HL-60 (cell line): Measurements from ENCODE around the gene C22orf39.

Experiments used
- DNase-seq, 2 experiments: peaks; one replicate each; pipeline ENCODE4 v3.0.0-alpha.2; 2010 to 2020; ENCODE audit warnings: low read depth in 1 of 2, low spot score in 1 of 2
- H3K27ac ChIP-seq: fragments of 250-450 bp; sonication (Bioruptor Pico); replicated peaks from 2 replicates; pipeline ENCODE4 v1.5.1; 2020; ENCODE audit warnings: mild to moderate bottlenecking, moderate library complexity
- H3K27me3 ChIP-seq: fragments of 250-450 bp; sonication (Bioruptor Pico); 2 replicates; pipeline ENCODE4 v1.5.1; 2021; ENCODE audit warnings: mild to moderate bottlenecking, moderate library complexity; ENCODE audit not compliant: insufficient read depth, poor library complexity, severe bottlenecking
- H3K4me3 ChIP-seq: replicated peaks from 2 replicates; pipeline ENCODE4 v1.5.1; 2011; ENCODE audit warnings: mild to moderate bottlenecking, control low read depth, low read length; ENCODE audit not compliant: insufficient read depth
- GABPA ChIP-seq: IDR thresholded peaks from 2 replicates; pipeline ENCODE4 v1.6.1; 2012; ENCODE audit warnings: low read depth
- POLR2AphosphoS5 ChIP-seq: IDR thresholded peaks from 2 replicates; pipeline ENCODE4 v1.6.1; 2012; ENCODE audit warnings: low read depth
- REST ChIP-seq: IDR thresholded peaks from 2 replicates; pipeline ENCODE4 v1.6.1; 2012; ENCODE audit warnings: low read depth; ENCODE audit not compliant: insufficient replicate concordance
- SPI1 ChIP-seq: IDR thresholded peaks from 2 replicates; pipeline ENCODE4 v1.6.1; 2012; ENCODE audit warnings: low read depth, mild to moderate bottlenecking, borderline replicate concordance
- TF ChIP-seq, protein P1 (sequence below): IDR thresholded peaks from one replicate; pipeline ENCODE4 v1.5.1; 2011; ENCODE audit warnings: low read length, control low read depth, inconsistent platforms; ENCODE audit not compliant: insufficient read depth

Gene C22orf39

DNA sequence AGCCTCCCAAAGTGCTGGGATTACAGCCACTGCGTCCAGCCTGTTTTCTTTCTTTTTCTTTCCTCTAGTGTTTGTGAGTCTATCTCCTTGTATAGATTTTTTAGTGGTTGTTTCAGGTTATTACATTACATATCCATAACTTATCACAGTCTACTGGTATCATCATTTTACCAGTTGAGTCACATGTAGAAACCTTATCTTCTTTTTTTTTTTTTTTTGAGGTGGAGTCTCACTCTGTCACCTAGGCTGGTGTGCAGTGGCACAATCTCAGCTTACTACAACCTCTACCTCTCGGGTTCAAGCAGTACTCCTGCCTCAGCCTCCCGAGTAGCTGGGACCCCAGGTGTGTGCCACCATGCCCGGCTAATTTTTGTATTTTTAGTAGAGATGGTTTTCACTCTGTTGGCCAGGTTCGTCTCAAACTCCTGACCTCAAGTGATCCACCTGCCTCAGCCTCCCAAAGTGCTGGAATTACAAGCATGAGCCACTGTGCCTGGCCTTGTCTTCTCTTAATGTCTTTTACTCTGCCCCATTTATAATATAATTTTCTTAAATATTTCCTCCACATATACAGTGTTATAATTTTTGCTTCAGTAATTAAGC is 43.2 kb upstream of the C22orf39 start:
- DNase-seq: no peak
- TF ChIP-seq POLR2AphosphoS5 (no peak), GABPA (no peak), SPI1 (no peak), REST (no peak)
- TF ChIP-seq, protein P1, sequence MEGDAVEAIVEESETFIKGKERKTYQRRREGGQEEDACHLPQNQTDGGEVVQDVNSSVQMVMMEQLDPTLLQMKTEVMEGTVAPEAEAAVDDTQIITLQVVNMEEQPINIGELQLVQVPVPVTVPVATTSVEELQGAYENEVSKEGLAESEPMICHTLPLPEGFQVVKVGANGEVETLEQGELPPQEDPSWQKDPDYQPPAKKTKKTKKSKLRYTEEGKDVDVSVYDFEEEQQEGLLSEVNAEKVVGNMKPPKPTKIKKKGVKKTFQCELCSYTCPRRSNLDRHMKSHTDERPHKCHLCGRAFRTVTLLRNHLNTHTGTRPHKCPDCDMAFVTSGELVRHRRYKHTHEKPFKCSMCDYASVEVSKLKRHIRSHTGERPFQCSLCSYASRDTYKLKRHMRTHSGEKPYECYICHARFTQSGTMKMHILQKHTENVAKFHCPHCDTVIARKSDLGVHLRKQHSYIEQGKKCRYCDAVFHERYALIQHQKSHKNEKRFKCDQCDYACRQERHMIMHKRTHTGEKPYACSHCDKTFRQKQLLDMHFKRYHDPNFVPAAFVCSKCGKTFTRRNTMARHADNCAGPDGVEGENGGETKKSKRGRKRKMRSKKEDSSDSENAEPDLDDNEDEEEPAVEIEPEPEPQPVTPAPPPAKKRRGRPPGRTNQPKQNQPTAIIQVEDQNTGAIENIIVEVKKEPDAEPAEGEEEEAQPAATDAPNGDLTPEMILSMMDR: no peak

DNA sequence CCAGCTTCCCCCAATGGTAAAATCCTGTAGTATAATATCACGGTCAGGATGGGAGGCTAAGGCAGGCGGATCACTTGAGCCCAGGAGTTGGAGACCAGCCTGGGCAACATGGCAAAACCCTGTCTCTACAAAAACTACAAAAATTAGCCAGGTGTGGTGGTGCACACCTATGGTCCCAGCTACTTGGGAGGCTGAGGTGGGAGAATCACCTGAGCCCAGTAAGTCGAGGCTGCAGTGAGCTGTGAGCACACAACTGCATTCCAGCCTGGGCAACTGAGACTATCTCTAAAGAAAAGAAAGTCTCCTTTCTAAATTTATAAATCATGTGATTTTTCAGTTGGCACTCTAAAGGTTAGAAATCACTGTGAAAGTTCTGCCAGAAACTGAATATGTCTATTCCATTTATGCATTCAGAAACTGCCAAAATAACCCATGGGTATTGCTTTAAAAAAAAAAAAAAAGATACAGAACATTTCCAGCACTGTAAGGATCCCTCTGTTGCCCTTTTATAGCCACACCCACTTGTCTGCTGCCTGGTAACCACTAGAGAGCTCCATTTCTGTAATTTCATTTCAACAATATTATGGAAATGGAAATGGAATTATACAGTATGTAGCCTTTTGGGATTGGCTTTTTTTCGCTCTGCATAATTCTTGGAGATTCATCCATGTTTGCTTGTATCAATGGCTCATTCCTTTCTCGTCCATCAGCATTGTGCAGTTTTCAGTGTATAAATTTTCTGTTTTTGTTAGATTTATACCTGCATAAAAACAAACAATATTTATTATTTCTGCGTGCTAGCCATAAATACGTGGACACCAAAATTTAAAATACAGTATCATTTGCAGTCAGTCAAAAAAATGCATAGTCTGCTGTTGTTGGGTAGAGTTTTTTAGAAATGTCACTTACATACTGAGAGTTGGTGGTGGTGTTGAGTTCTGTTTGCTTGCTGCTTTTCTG is 41.7 kb upstream of the C22orf39 start:
- Histone ChIP-seq H3K4me3 (no peak overlapping the region), H3K27ac (no peak overlapping the region), H3K27me3 (no peaks in the 10 kb centered on the region)
- DNase-seq: no peak
- no peak for TF ChIP-seq REST
- no peak for TF ChIP-seq GABPA

More for the DNA sequence above, 43.2 kb upstream of the C22orf39 start:
- H3K27ac ChIP-seq: no peak overlapping the region
- H3K27me3 ChIP-seq: no peaks in the 10 kb centered on the region
- H3K4me3 ChIP-seq: no peak overlapping the region

DNA sequence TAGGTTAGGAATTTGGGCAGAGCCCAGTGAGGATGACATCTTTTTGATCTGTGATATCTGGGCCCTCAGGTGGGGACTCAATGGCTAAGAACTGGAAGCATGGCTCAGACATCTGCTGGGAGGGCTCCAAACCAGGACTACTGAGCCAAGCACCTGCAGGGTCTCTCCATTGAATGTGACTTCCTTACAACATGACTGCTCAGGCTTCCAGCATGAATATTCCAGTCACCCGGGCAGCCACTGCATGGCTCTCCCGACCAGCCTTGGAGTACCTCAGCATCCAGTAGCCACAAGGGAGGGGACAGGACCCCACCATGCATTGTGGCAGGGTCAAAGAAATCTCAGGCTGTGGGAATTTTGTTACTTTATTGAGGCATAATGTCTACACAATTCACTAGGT is 40.8 kb upstream of the C22orf39 start:
- H3K27ac ChIP-seq: no peak overlapping the region
- no peak for DNase-seq
- no peak overlapping the region for H3K4me3 ChIP-seq
- TF ChIP-seq SPI1: no peak
- no peak for TF ChIP-seq GABPA
- TF ChIP-seq POLR2AphosphoS5: no peak
- TF ChIP-seq, protein P1: no peak
- no peak for TF ChIP-seq REST
- H3K27me3 ChIP-seq: no peaks in the 10 kb centered on the region
